Astrocyte (in vitro differentiated cells and primary cell): ENCODE results near the gene DRD4. TPM values are rescaled to one million over a fixed set of nuclear protein-coding genes. Genes with fewer than 3 reads are reported as not detected.

Source experiments
- DNase-seq: peaks from one replicate; pipeline ENCODE4 v3.0.0-alpha.2; 2010; ENCODE audit warnings: low read depth
- FAIRE-seq: peaks from 2 replicates; lab custom pipeline; 2011; peaks lifted over from hg19 to GRCh38; lab: Jason Lieb, UNC
- H2AFZ ChIP-seq: 2 replicates; pipeline ENCODE4 v1.6.0; 2012; ENCODE audit warnings: low read depth, low read length, inconsistent platforms
- H3K27ac ChIP-seq: 2 replicates; pipeline ENCODE4 v1.5.1; 2011; ENCODE audit warnings: low read depth, low read length, inconsistent platforms
- H3K27me3 ChIP-seq: 2 replicates; pipeline ENCODE4 v1.6.0; 2011; ENCODE audit warnings: low read length, inconsistent platforms; ENCODE audit not compliant: insufficient read depth
- H3K36me3 ChIP-seq: 2 replicates; pipeline ENCODE4 v1.5.1; 2011; ENCODE audit warnings: low read length, inconsistent platforms; ENCODE audit not compliant: insufficient read depth
- H3K4me1 ChIP-seq: 2 replicates; pipeline ENCODE4 v1.5.1; 2011; ENCODE audit warnings: low read length, inconsistent platforms; ENCODE audit not compliant: insufficient read depth
- H3K4me2 ChIP-seq: 2 replicates; pipeline ENCODE4 v1.6.0; 2012; ENCODE audit warnings: low read length, inconsistent platforms
- H3K4me3 ChIP-seq: 2 replicates; pipeline ENCODE4 v1.5.1; 2011; ENCODE audit warnings: low read depth, mild to moderate bottlenecking, low read length, inconsistent platforms; ENCODE audit not compliant: insufficient read depth
- H3K79me2 ChIP-seq: 2 replicates; pipeline ENCODE4 v1.6.0; 2012; ENCODE audit warnings: mild to moderate bottlenecking, low read length, inconsistent platforms; ENCODE audit not compliant: insufficient read depth
- H3K9ac ChIP-seq: 2 replicates; pipeline ENCODE4 v1.6.0; 2012; ENCODE audit warnings: mild to moderate bottlenecking, low read length, inconsistent platforms
- H3K9me3 ChIP-seq: 2 replicates; pipeline ENCODE4 v1.5.1; 2012; ENCODE audit warnings: low read depth, mild to moderate bottlenecking, low read length, inconsistent platforms; ENCODE audit not compliant: insufficient read depth
- H4K20me1 ChIP-seq: 2 replicates; pipeline ENCODE4 v1.6.0; 2012; ENCODE audit warnings: low read length, inconsistent platforms; ENCODE audit not compliant: insufficient read depth
- H3K27ac Mint-ChIP-seq: one replicate; pipeline ENCODE4 v1.8.0; 2021; ENCODE audit warnings: mild to moderate bottlenecking, mixed read lengths; ENCODE audit not compliant: unreplicated experiment
- H3K27me3 Mint-ChIP-seq: one replicate; pipeline ENCODE4 v1.8.0; 2021; ENCODE audit warnings: low read depth, mixed read lengths; ENCODE audit not compliant: unreplicated experiment
- H3K36me3 Mint-ChIP-seq: one replicate; pipeline ENCODE4 v1.8.0; 2021; ENCODE audit warnings: low read depth, mixed read lengths; ENCODE audit not compliant: unreplicated experiment
- H3K4me1 Mint-ChIP-seq: one replicate; pipeline ENCODE4 v1.8.0; 2021; ENCODE audit warnings: low read depth, mixed read lengths; ENCODE audit not compliant: unreplicated experiment
- H3K4me3 Mint-ChIP-seq: one replicate; pipeline ENCODE4 v1.8.0; 2021; ENCODE audit warnings: mild to moderate bottlenecking, moderate library complexity, mixed read lengths; ENCODE audit not compliant: unreplicated experiment
- H3K9me3 Mint-ChIP-seq: one replicate; pipeline ENCODE4 v1.8.0; 2021; ENCODE audit warnings: mild to moderate bottlenecking, mixed read lengths; ENCODE audit not compliant: unreplicated experiment
- EZH2 ChIP-seq: IDR thresholded peaks from 2 replicates; pipeline ENCODE4 v1.6.1; 2012; ENCODE audit warnings: mild to moderate bottlenecking, low read length, inconsistent platforms; ENCODE audit not compliant: insufficient read depth
- total RNA-seq: library from RNA; stranded (reverse); gene quantifications from 2 replicates; pipeline ENCODE4 v1.2.1, GENCODE V29; 2021
- TF ChIP-seq, protein P1 (sequence below): IDR thresholded peaks from 2 replicates; pipeline ENCODE4 v1.5.1; 2011; ENCODE audit warnings: low read depth, mild to moderate bottlenecking, inconsistent platforms, low read length, moderate library complexity; ENCODE audit not compliant: insufficient read depth

Gene DRD4
- total RNA-seq, 1 donor from 2014 or later: 9.9 TPM

GRCh38 chr11:605286-606129 lies 31.6 kb upstream of the DRD4 start:
- Histone ChIP-seq H3K9me3 (no peaks in the 10 kb centered on the region), H3K79me2 (peaks cover 17% of the 10 kb centered on the region), H3K4me2 (no peak overlapping the region), H3K27ac (no peak overlapping the region), H4K20me1 (peaks cover 56% of the 10 kb centered on the region), H3K36me3 (peaks cover 41% of the 10 kb centered on the region), H3K4me3 (no peak overlapping the region), H3K4me1 (peaks cover 4% of the 10 kb centered on the region), H3K9ac (peak overlapping the region; percentile 23), H3K27me3 (no peaks in the 10 kb centered on the region), H2AFZ (no peak overlapping the region)
- H3K4me1 Mint-ChIP-seq: no peaks in the 10 kb centered on the region
- no peak for FAIRE-seq
- H3K36me3 Mint-ChIP-seq: peaks cover 12% of the 10 kb centered on the region
- no peak overlapping the region for H3K4me3 Mint-ChIP-seq
- no peak for TF ChIP-seq EZH2
- TF ChIP-seq, protein P1, sequence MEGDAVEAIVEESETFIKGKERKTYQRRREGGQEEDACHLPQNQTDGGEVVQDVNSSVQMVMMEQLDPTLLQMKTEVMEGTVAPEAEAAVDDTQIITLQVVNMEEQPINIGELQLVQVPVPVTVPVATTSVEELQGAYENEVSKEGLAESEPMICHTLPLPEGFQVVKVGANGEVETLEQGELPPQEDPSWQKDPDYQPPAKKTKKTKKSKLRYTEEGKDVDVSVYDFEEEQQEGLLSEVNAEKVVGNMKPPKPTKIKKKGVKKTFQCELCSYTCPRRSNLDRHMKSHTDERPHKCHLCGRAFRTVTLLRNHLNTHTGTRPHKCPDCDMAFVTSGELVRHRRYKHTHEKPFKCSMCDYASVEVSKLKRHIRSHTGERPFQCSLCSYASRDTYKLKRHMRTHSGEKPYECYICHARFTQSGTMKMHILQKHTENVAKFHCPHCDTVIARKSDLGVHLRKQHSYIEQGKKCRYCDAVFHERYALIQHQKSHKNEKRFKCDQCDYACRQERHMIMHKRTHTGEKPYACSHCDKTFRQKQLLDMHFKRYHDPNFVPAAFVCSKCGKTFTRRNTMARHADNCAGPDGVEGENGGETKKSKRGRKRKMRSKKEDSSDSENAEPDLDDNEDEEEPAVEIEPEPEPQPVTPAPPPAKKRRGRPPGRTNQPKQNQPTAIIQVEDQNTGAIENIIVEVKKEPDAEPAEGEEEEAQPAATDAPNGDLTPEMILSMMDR: no peak
- no peaks in the 10 kb centered on the region for H3K9me3 Mint-ChIP-seq
- DNase-seq: no peak
- no peaks in the 10 kb centered on the region for H3K27me3 Mint-ChIP-seq
- no peak overlapping the region for H3K27ac Mint-ChIP-seq

DNA sequence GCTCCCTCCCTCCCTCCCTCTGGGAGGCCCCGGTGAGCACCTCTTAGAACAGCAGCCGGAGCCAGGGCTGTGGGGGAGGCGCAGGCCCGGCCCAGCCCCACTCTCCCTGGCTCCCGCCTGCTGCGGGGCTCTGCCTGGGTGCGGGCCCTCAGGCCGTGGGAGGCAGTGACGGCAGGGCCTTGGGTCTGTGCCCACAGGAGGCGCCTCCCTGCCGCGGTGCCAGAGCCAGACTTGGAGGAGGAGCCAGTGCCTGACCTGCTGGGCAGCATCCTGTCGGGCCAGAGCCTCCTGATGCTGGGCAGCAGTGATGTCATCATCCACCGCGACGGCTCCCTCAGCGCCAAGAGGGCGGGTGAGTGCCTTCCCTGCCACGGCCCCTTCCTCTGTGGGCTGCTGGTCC lies 30.8 kb upstream of the DRD4 start:
- no peaks in the 10 kb centered on the region for H3K9me3 ChIP-seq
- FAIRE-seq (no peak), DNase-seq (peak; percentile 58)
- H3K36me3 ChIP-seq: peaks cover 44% of the 10 kb centered on the region
- H3K4me3 ChIP-seq: no peak overlapping the region
- Mint-ChIP-seq H3K4me3 (no peak overlapping the region), H3K27me3 (no peaks in the 10 kb centered on the region), H3K9me3 (no peaks in the 10 kb centered on the region), H3K36me3 (peaks cover 15% of the 10 kb centered on the region), H3K27ac (no peak overlapping the region), H3K4me1 (no peaks in the 10 kb centered on the region)
- peaks cover 61% of the 10 kb centered on the region for H4K20me1 ChIP-seq
- no peak overlapping the region for H2AFZ ChIP-seq
- peaks cover 4% of the 10 kb centered on the region for H3K4me1 ChIP-seq
- TF ChIP-seq, protein P1: no peak
- TF ChIP-seq EZH2: no peak
- no peaks in the 10 kb centered on the region for H3K27me3 ChIP-seq
- H3K9ac ChIP-seq: peak overlapping the region; percentile 23
- peak overlapping the region; percentile 50 for H3K27ac ChIP-seq
- no peak overlapping the region for H3K4me2 ChIP-seq
- H3K79me2 ChIP-seq: peaks cover 17% of the 10 kb centered on the region
